ENCODE data around the gene MBD2. TPM values are rescaled to one million over a fixed set of nuclear protein-coding genes. Genes with fewer than 3 reads are reported as not detected.

Gene MBD2
- total and polyA plus RNA-seq, 4 donors, result 9.2 to 16.2 (median 11.4) TPM

DNA sequence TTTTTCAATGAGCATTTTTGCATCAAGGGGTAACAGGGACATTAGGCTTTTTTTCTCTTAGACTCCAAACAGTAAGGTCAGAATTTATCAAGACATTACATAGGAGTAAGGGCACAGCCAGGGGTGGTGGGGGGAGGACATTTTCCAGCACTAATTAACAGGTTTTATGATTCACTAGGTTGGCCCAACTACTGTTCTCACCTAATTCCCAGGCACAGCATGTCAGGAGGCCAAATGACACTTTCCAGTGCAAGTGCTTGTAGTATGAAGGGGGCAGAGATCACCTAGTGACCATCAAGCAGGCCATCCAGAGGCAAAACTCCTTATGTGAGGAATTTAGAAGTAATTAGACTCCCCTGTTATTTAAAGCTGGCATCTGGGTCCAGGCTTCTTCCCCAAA, 3.9 kb upstream of the MBD2 start:
- no peak overlapping the region for H3K4me3 ChIP-seq (ENCODE audit: low read depth in 1 of 3, low read length in 3 of 3)
- no peaks in the 10 kb centered on the region for H3K36me3 ChIP-seq (ENCODE audit: control insufficient read depth in 4 of 4, insufficient read depth in 3 of 4, low read depth in 1 of 4, low read length in 3 of 4)
- TF ChIP-seq RXRA (IDR thresholded peaks at IDR 0.05) (no peak), CTCF (IDR thresholded peaks at IDR 0.05; ENCODE audit: low read depth, low read length, missing input control) (no peak), TAF1 (conservative IDR thresholded peaks at IDR 0.05) (no peak), EGR1 (IDR thresholded peaks at IDR 0.05; ENCODE audit: low read depth in 2 of 2) (no peak), FOXA1 (IDR thresholded peaks at IDR 0.05) (no peak), YY1 (IDR thresholded peaks at IDR 0.05) (no peak), NR2F2 (IDR thresholded peaks at IDR 0.05) (no peak), REST (IDR thresholded peaks at IDR 0.05) (no peak), ATF3 (IDR thresholded peaks at IDR 0.05) (no peak), RAD21 (IDR thresholded peaks at IDR 0.05) (no peak), MAX (IDR thresholded peaks at IDR 0.05) (no peak), HNF4A (conservative IDR thresholded peaks at IDR 0.05) (no peak)
- TF ChIP-seq, protein P1, sequence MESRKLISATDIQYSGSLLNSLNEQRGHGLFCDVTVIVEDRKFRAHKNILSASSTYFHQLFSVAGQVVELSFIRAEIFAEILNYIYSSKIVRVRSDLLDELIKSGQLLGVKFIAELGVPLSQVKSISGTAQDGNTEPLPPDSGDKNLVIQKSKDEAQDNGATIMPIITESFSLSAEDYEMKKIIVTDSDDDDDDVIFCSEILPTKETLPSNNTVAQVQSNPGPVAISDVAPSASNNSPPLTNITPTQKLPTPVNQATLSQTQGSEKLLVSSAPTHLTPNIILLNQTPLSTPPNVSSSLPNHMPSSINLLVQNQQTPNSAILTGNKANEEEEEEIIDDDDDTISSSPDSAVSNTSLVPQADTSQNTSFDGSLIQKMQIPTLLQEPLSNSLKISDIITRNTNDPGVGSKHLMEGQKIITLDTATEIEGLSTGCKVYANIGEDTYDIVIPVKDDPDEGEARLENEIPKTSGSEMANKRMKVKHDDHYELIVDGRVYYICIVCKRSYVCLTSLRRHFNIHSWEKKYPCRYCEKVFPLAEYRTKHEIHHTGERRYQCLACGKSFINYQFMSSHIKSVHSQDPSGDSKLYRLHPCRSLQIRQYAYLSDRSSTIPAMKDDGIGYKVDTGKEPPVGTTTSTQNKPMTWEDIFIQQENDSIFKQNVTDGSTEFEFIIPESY (IDR thresholded peaks at IDR 0.05), result no peak
- H3K9ac ChIP-seq (ENCODE audit: low read depth in 1 of 2, low read length in 2 of 2), result no peak overlapping the region
- H3K27me3 ChIP-seq (ENCODE audit: control insufficient read depth in 4 of 4, insufficient read depth in 4 of 4, low read length in 3 of 4), result no peaks in the 10 kb centered on the region
- H3K27ac ChIP-seq (ENCODE audit: low read depth in 1 of 2, low read length in 2 of 2), result no peak overlapping the region
- H3K4me1 ChIP-seq (ENCODE audit: control insufficient read depth in 4 of 4, insufficient read depth in 4 of 4, low read length in 3 of 4), result peaks cover 0 to 10% (median 4%) of the 10 kb centered on the region in 4 donors
- H3K9me3 ChIP-seq (ENCODE audit: control insufficient read depth in 4 of 4, low read length in 3 of 4), result no peaks in the 10 kb centered on the region
- DNase-seq (ENCODE audit: low spot score), result no peak

DNA sequence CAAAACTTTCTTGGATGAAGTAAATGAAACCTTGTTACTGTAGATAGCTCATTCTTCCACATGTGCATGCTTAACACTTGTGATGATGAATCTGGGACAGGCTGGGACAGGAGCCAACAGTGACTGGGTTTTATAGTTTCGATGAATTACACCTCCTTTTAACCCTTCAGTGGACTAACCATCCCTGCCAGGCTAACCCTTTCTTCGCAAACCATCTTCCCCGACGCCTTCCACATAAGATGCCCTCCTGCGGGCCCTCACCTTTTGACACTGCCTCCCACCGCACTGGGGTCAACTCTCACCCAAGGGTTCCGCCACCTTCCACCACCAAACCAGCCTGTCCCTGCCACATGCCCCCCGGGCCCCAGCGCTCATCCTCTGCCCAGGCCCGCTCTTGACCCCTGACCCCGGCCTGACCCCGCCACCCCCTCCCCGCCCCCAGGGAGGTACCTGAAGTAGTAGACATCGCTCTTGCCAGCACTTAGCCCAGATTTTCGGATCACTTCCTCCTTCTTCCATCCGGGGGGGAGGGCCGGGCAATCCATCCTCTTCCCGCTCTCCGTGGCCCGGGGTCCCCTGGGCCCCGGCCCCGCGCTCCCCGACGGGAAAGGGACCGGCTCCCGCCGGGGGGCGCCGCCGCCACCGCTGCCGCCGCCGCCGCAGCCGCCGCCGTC, 764 bp downstream of the MBD2 start:
- Histone ChIP-seq H3K4me3 (ENCODE audit: low read depth in 1 of 3, low read length in 3 of 3) (peak overlapping the region; percentile 56 to 98 (median 77)), H3K27ac (ENCODE audit: low read depth in 1 of 2, low read length in 2 of 2) (peak overlapping the region; percentile 65 to 72), H3K27me3 (ENCODE audit: control insufficient read depth in 4 of 4, insufficient read depth in 4 of 4, low read length in 3 of 4) (no peaks in the 10 kb centered on the region), H3K9me3 (ENCODE audit: control insufficient read depth in 4 of 4, low read length in 3 of 4) (no peaks in the 10 kb centered on the region), H3K4me1 (ENCODE audit: control insufficient read depth in 4 of 4, insufficient read depth in 4 of 4, low read length in 3 of 4) (peaks cover 6 to 25% (median 14%) of the 10 kb centered on the region in 4 donors), H3K9ac (ENCODE audit: low read depth in 1 of 2, low read length in 2 of 2) (peak overlapping the region; percentile 33 to 45), H3K36me3 (ENCODE audit: control insufficient read depth in 4 of 4, insufficient read depth in 3 of 4, low read depth in 1 of 4, low read length in 3 of 4) (no peaks in the 10 kb centered on the region)
- peak; percentile 49 for DNase-seq (ENCODE audit: low spot score)
- no peak for TF ChIP-seq FOXA1 (IDR thresholded peaks at IDR 0.05)
- TF ChIP-seq NR2F2 (IDR thresholded peaks at IDR 0.05), result peak; percentile 42
- 2% methylated on average over 39 of the region's 39 CpGs for WGBS

Data from liver (tissue), 9 donors.